GM12878 (cell line): Measurements from ENCODE around the gene UGGT2.

Source experiments
- ATF2 ChIP-seq: IDR thresholded peaks from 2 replicates; pipeline ENCODE4 v1.6.1; 2012; ENCODE audit warnings: low read length, inconsistent platforms
- CTCF ChIP-seq, 3 experiments: IDR thresholded peaks in 2 of 3; conservative IDR thresholded peaks in 1 of 3; 2 replicates each; pipeline ENCODE4 v1.5.1; 2011; ENCODE audit warnings: low read depth in 3 of 3, low read length in 3 of 3, mild to moderate bottlenecking in 3 of 3, control low read depth in 2 of 3, moderate library complexity in 2 of 3, inconsistent platforms in 1 of 3, mixed read lengths in 1 of 3; ENCODE audit not compliant: control insufficient read depth in 2 of 3, insufficient read depth in 1 of 3; ENCODE audit errors: extremely low read depth in 1 of 3
- EP300 ChIP-seq, 2 experiments: fragments of 150-350 bp in 1 of 2; IDR thresholded peaks; 2 replicates each; pipeline ENCODE4 v1.6.1; 2011 to 2012; ENCODE audit warnings: low read depth in 2 of 2, low read length in 2 of 2, borderline replicate concordance in 1 of 2, improper control_type of control experiment in 1 of 2, inconsistent platforms in 1 of 2; ENCODE audit not compliant: control insufficient read depth in 1 of 2
- POLR2A ChIP-seq: IDR thresholded peaks from 2 replicates; pipeline ENCODE4 v1.6.1; 2011; ENCODE audit warnings: low read depth, mild to moderate bottlenecking, low read length
- SMC3 ChIP-seq: IDR thresholded peaks from 2 replicates; pipeline ENCODE4 v1.6.1; 2011; ENCODE audit warnings: low read length, improper control_type of control experiment, borderline replicate concordance
- ZBTB40 ChIP-seq: fragments of 450-650 bp; IDR thresholded peaks from 2 replicates; pipeline ENCODE4 v1.6.1; 2016; ENCODE audit warnings: mild to moderate bottlenecking, moderate library complexity, borderline replicate concordance

GRCh38 chr13:95902741-95903140 is 150.5 kb downstream of the UGGT2 start:
- TF ChIP-seq SMC3 (no peak), CTCF (IDR thresholded peaks at IDR 0.05 in 2 of 3, conservative IDR thresholded peaks at IDR 0.05 in 1 of 3; ENCODE audit: control insufficient read depth in 2 of 3, extremely low read depth in 1 of 3, insufficient read depth in 1 of 3, low read depth in 3 of 3, low read length in 3 of 3) (no peak), ATF2 (no peak), ZBTB40 (no peak), EP300 (IDR thresholded peaks at IDR 0.05; ENCODE audit: borderline replicate concordance in 1 of 2, control insufficient read depth in 1 of 2, low read depth in 2 of 2, low read length in 2 of 2) (no peak), POLR2A (no peak)
